GM18505 (cell line): ENCODE measurements around the gene NUDT16L1.
A peak's percentile ranks its signal among the peaks of the same experiment; 100 is the strongest.
"Not testable (repeated sequence)": the region's sequence is repeated elsewhere in the genome, so short reads cannot be mapped to it uniquely, and the experiment has no call there.

Source experiments
- ATAC-seq: cut with Tn5 transposase; IDR thresholded peaks from one replicate; pipeline ENCODE4 v1.9.1; 2021; ENCODE audit not compliant: unreplicated experiment
- POLR2A ChIP-seq: IDR thresholded peaks from 4 replicates; pipeline ENCODE4 v1.6.1; 2011; ENCODE audit warnings: borderline replicate concordance; ENCODE audit not compliant: insufficient read depth, insufficient read length; ENCODE audit errors: extremely low read depth

The NUDT16L1 gene

DNA sequence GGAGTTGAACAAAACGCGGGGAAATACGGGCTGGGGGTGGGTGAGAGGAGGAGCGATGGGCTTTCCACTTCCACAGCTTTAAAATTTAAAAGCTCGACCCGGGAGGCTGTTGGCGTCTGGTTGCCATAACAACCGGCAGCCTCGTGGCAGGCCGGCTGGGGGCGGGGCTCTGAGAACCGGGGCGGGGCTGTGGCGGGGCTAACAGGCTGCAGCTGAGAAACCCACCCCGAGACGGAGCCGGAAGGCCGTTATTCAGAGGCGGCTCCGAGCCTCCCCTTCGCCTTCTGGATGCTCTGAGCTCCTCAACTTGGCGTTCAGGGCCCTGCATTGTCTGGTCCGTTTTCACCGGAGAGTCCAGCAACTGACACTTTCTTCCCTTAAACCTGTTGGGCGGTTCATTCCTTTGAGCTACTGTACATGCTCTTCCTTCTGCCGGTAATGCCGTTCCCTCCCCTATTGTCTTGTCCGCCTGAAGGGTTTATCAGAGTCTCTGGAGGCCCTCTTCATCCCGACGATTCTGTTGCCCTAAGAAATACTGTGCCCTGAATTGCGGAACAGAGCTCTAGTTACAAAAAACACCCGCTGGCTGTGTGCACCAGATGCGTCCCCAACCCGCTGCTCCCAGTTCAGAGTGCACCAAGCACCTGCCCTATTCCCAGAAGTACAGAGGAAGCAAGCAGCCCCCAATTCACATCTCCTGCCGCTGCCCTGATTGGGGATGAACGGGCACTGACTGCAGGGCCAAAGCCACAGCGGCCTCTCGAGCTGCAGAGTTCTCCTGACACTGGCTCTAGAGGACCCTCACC lies 41.6 kb downstream of the NUDT16L1 start:
- peak; percentile 63 for ATAC-seq
- TF ChIP-seq POLR2A = peak; percentile 76

DNA sequence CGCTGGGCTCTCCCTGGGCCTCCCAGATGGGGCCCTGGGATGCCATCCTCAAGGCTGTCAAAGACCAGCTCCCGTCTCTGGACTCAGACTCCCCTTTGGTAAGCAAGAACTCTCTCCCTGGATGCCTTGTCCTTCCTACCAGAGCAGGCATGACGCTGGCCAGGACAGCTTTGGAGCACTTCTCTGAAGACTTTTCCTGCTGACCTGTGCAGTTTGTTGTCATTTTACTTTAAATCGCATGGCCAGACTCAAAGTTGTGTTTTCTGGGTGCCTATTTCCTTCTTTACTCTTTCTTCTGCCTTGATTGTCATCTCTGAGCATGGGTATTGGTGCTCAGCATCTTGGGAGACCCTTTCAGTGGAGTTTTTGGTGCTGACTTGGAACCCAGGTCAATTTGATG lies 43.2 kb downstream of the NUDT16L1 start:
- no peak for ATAC-seq
- no peak for TF ChIP-seq POLR2A

DNA sequence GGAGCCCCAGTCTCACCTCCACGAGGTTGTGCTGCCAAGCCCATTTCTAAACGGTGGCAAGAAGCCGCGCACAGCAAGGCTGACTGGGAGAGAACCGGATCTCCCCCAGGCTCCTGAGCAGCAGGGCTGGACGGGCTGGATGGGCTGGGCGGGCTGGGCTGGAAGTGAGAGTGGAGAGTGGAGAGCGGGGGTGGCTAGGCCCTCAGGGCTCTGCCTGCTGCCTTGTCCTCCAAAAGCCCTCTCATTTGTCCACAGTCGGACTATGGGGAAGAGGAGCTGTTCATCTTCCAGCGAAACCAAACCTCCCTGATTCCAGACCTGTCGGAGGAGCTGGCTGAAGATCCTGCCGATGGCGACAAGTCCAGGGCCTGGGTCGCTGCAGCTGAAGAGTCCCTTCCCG lies 44.2 kb downstream of the NUDT16L1 start:
- no peak for ATAC-seq

DNA sequence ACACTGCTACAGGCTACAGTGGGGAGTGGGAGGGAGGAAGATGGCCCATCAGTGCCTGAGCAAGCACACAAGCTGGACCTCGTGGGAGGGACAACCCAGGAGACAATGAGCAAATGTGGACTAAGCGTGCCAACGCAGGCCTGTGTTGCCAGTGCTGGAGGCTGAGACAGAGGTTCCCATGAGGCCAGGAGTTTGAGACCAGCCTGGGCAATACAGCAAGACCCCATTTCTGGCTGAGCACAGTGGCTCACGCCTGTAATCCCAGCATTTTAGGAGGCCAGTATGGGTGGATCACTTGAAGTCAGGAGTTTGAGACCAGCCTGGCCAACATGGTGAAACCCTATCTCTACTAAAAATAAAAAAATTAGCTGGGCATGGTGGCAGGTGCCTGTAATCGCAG lies 45.0 kb downstream of the NUDT16L1 start:
- not testable (repeated sequence) for ATAC-seq

More for the DNA sequence above, 44.2 kb downstream of the NUDT16L1 start:
- TF ChIP-seq POLR2A = no peak

- no peak for ATAC-seq
- TF ChIP-seq POLR2A = no peak
Observed at GRCh38 chr16:4743226-4743878, 50.0 kb downstream of the NUDT16L1 start.

GRCh38 chr16:4744555-4745273 lies 51.4 kb downstream of the NUDT16L1 start:
- ATAC-seq = no peak
- no peak for TF ChIP-seq POLR2A

- no peak for TF ChIP-seq POLR2A
- ATAC-seq = no peak
Observed at GRCh38 chr16:4745274-4745569, 51.9 kb downstream of the NUDT16L1 start.
